ENCODE data around the gene DPP4.
A peak's percentile ranks its signal among the peaks of the same experiment; 100 is the strongest.

The DPP4 gene

DNA sequence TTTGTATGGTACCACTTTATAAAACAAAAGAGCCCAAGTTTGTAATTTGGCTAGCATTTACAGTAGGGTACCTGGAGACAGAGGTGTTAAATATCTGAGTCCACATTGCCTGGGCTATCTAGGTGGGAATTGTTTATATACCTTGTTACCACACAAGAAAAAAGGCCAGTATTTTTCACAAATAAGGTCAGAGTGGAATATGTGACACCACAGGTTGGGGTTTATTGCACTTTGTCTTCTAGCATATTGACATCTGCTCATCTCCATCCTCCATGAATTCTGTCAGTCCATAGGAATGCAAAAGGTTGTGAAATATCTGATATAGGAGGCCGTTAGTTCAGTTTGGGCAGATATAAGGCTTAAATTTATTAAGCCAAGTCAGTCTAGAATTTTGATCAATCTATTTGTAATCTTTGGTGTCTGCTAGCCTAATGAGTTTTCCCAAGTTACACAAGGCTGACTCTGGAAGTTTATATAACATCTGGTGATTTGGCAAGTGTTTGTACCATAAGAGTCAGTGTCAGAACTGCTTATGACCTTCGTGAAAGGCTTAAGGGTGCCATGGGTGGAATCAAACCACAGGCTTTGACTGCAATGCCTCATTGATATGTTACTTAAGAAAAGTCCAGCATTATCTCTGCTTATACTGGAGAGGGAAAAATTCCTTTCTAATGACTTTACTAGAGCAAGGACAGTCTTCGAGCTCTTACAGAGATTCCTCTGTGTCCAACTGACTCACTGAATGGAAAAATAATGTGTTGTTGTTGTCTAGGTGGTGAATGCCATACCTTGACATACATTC is 11.3 kb upstream of the DPP4 start:
- DNase-seq, result peak; percentile 93

DNA sequence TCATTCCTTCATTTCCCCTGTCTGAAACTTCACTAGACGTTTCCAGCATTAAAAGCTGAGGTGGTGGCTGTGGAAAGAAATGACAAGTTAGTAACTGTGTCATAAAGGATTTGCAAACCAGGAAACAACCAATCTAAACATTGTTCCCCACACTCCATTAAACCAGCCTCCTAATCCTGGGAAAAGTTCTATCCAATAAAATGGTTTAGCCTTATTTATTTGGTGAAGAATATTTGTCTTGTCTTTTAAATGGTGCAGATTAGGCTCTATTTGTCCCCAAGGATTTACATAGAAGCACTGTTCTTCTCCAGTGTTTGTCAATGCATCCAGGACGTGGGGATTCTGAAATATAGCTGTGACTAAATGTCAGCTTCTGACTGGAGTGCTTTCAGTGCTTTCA is 10.5 kb upstream of the DPP4 start:
- no peak for DNase-seq

DNA sequence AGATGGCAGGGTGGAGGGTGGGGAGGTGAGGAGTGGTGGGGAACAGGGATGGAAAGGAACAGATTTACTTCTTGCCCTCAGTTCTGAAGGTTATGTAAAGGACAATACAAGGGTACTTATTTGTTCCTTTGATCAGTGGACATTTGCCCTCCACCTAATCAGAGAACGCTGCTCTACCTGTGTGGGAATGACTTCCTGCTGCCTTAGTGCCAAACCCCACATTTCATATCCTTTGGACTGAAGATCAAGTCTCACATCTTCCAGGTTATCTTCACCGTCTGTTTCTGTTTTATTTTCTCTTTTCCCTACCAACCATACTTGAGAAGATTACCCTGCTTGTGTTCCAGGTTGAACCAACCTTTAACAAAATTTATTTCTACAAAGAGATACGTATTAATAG is 8.7 kb upstream of the DPP4 start:
- DNase-seq, result no peak

DNA sequence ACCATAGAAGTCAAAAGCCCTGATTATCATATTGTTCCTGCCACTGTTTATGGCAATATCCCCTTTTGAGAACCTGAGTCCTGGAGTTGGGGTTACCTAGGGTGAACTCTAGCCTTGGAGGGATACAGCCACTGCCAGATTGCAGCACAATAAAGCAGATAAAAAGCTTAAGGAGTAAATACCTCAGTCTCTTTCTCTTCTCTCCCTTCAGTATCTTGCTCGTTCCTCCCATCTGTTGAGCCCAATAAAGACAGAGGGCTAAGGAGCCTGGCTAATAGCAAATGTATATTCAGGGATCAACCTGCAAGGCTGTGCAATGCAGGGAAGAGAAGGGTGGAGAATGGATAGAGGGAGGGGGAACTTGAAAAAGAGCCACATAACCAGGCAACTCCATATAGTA is 8.0 kb upstream of the DPP4 start:
- DNase-seq, result no peak

DNA sequence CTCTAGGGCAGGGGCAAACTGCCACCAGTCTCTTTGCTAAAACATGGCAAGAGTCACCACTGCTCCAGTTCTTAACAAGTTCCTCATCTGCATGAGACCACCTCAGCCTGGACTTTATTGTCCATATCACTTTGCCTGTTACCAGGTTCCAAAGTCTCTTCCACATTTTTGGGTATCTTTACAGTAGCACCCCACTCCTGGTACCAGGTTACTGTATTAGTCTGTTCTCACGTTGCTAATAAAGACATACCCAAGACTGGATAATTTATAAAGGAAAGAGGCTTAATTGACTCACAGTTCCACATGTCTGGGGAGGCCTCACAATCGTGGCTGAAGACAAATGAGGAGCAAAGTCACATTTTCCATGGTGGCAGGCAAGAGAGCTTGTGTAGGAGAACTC is 5.5 kb upstream of the DPP4 start:
- DNase-seq, result no peak

DNA sequence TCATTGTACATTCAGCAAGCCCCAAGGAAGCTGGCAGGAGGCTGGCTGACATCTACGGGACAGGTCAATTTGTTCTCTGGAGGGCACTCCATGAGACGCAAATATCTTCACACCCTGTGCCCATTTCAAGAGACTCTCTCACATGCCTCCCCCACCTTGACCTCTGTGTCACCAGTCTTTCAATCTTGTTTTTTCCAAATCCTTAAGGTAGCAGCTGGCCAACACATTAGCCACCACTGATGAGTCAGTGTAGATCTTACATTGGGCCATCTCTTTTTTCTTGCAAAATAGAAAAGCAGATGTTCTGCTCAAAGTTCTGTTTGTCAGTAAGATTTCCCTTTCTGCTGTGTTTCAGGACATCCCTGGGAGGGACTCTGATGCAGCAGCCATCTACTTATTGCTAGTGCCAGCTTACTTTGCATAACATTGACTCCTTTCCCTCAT is 1.7 kb upstream of the DPP4 start:
- DNase-seq, result peak; percentile 42

DNA sequence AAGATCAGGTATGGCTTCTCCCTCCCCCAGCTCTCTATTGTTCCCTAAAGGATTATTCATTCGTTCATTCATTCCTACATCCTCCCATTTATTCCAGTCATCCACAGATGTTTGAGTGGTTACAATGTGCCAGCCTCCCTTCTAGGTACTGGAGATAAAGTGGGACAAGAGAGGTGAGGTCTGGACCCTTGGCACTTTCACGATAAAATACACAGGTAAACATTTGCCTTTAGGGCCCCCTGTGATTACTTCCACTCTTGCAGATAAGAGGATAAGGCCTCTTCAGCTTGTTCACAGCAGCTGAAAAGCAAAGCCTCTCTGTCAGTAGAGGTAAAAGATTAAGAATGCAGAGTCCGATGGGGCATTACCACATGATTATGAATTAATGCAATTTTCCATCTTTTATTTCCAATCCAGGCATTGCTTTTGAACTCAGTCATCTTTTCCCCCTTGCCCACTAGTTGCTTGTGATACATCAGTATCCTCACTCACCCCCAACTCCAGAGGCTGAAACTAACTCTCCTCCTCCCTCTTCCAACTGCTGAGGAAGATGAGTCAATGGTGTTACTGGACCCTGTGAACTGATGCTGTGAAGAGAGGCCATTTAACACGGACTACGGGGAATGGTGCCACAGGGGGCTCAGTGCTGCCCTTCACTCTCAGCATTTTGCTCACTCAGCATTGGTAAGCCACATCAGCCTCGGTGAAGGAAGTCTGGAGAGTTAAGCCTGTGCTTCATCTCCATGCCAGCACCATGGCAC is 1.1 kb upstream of the DPP4 start:
- peak; percentile 76 for DNase-seq

DNA sequence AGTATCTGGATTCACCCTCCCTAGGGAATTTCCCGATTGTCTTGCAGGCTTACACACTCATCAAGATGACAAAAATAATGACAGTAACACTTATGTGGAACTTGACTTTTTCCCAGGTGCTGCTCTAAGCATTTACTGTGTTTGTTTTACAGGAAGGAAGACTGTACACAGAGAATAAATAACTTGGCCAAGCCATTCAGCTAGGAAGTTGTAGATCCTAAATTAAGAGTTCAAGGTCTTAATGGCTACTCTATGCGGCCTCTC is 549 bp upstream of the DPP4 start:
- no peak for DNase-seq

DNA sequence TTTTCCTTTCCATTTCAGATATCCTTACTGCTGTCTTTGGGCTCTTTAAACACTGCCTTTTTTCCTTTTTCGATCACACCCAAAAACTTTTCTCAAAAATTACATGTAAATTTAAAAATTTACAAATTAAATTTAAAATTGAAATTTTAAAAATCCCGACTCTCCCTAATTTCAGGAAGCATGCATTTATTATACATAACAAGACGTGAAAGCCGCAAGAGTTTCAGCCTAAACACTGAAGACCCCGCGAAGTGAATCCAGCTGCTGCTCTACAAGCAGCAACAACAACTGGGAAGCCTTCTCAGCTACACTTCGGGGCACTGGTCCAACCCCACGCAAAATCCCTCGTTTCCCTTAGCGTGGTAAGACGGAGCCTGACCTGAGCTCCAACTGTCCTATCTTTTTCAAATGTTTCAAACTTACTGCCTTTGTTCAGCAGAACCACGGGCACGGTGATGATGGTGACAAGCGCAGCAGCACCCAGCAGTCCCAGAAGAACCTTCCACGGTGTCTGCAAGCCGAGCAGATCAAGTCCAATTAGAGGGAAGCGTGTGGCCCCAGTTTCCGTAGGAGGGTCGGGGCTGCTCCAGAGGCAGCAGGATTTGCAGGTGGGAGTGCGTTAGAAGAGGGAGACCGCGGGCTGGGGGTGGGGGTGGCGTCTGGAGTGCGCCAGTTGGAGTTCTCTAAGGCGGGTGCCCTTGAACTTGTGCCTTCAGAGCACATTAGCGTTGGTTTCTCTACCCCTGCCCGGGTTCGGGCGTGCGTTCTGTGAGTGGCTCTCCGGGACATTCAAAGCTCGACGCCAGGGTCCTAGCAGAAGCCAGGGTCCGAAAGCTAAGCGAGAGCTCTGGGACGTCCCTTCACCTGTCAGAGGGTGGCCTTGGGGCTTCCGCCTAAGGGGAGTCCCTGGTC is 783 bp downstream of the DPP4 start:
- peak; percentile 28 for DNase-seq

DNA sequence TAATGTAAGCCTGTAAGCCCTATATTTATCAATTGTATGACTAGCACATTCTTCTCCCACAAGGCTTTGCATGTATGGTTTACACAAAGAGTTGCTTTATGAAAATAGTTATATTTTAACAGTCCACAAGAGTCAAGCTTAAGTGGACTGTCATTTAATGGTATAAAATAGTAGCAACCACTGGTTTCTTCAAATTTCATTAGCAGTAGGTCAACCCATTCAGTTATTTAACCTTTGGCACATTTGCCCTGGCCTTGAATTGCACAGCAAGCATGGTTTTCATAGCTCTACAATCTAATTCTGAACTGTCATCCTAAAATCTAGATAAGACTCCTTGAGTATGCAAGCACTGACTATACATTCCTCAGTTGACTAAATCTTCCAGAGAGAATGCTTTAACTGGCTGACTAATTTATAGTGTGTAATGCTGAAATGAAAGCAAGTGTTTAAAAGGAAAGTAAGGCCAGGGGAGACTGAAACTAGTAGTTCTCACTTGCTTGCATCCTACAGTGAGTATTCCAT is 1.8 kb downstream of the DPP4 start:
- peak; percentile 77 for DNase-seq

DNA sequence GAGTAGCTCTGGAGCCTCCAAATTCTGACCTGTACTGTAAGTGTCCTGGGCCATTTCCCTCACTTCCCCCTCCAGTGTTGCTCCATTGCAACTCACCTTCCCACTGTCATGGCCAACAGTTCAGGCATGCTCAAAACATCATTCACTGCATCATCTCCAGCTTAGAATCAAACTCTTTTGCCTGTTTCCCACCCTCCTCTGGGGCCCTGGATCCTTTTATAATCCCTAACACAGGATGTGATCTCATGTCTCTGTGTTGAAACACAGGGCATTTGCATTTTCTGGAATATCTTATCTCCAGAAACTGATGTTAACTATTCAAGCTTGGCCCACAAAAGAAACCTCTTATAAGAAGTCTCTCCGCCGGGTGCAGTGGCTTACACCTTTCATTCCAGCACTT is 3.0 kb downstream of the DPP4 start:
- DNase-seq, result peak; percentile 19

DNA sequence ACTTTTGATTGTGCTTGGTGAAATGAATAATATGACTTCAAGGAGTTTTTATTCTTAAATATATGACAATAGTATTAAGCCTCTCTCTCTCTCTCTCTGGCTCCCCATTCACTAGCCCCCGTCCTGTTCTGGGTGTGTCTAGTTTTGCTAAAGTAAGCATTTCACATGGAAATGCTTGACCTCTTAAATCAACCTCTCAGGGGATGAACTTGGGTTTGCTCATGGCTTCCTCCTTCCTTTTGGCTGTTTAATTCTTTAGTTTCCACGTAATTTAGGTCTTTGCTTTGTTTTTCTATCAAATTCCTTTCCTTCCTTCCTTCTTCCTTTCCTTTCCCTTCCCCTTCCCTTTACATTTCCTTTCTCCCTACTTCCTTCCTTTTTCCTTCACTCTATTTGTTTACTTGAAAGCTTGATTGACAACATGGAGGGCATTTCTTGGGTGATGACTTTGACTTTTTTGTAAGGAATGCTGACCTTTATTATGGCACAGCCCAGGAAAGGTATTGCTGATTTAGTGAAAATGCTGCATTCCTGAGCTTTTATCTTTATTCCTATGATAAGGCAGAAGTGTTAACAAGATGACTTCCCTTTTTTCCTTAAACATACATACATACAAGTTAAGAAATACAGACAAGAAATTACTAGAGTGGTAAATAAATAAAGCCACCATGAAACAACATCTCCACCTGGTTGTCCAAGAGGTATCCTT is 3.6 kb downstream of the DPP4 start:
- DNase-seq, result peak; percentile 17

DNA sequence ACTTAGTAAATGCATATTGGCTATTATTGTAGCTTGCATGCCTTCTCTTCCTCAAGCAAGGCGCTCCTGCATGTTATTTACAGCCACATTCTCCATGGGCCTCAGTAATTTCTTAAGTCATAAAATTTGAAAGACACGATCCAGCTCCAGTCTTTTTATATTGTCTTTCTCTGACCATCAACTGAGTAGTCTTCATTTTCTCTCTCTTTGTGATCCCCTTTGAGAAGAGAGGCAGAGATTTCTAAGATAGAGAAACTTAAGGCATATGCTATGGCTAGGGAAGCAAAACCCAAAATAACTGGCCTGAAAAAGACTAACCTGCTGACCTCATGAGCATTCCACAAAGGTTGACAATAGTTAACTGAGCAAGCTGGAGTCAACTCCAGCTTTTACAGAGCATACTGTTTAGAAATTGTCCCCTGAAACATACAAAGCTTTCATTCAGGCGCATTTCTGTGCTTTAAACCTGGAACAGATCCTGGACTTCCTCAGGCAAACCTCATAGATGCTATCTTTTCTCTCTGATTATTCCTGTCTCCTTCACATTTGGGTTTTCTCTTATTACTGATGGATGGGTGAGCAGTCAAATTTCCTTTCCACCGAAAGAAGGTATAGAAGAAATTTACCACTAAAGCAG is 4.6 kb downstream of the DPP4 start:
- no peak for DNase-seq

DNA sequence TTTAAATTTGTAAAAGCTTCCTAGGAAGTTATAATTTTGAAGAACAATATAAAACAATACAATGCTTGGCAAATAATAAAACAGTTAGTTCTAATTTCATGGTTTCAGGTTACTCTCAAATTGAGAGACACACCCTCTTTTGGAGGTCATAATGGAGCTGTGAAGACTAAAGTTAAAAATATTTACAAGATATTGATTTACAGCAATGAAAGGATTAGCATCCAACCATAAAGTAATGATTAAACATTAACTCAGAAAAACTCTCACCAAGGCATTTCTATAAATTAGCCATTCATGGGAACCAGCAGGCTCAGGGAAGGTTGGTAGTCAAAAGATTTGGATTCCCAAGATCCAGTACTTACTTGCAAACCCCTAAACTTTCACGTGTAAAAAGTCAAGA is 6.4 kb downstream of the DPP4 start:
- DNase-seq, result no peak

DNA sequence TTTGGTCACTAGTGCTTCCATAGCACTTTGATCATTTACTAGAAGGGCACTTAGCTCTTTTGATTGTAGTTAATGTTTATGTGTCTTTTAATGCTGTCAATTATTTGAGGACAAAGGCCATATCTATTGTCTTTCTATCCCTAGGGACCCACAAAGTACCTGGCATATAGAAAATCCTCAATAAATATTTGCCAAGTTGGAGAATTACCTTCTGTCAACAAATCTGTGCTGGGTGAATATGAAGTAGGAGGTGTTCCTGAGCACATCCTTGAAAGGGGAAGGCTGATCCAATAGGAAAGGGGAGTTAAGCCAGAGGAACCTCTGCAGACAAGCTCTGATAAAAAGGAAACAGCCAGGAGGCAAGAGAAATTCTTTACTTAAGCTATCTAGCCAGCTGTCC is 8.2 kb downstream of the DPP4 start:
- no peak for DNase-seq

DNA sequence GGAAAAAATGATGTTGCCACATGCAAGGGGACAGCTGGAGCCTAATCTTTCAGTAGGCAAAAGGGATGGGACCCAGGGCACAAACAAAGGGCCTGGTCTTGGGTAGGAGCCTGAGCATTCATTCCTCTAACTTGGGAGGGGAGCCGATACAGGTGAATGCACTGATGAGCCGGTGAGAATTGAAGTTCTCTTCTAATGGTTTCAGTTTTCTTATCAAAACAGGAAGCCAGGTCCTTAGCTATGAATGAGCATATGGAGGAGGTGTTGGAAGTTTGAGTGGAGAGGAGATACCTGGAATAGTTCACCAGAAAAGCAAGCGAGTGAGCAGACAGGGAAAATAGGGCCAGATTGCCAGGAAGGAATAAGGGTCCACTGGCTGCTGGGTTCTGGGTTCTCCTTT is 10.1 kb downstream of the DPP4 start:
- no peak for DNase-seq

DNA sequence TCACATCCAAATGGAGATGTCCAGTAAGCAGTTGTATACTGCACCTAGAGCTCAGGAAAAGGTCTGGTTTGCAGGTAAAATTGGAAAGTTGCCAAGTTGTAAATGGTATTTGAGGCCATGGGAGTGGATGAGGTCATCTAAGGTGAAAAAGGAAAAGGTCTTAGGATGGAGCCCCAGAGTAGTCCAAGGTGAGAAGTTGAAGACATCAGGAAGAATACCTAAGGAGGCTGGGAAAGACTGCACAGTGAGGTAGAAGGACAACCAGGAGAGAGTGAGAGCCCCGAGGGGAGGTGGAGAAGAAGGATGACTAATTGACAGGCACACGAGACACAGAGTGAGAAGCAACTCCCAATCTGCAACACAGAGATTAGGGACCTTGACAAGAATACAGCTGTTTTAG is 10.7 kb downstream of the DPP4 start:
- DNase-seq, result no peak

DNA sequence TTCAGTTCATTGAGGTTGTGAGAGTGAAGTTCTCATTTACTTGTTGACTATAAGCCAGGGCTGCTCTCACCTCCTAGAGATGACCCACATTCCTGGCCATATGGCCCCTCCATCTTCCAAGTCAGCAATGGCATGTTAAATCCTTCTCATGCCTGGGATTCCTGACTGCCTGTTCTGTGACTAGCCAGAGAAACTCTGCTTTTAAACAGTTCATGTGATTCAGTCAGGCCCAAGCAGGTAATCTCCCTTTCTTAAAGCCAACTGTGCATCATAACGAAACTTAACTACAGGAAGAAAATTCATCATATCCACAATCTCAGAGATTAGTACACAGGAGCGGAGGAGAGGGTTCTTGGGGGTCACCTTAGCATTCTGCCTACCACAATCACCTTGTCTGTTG is 11.5 kb downstream of the DPP4 start:
- no peak for DNase-seq

DNA sequence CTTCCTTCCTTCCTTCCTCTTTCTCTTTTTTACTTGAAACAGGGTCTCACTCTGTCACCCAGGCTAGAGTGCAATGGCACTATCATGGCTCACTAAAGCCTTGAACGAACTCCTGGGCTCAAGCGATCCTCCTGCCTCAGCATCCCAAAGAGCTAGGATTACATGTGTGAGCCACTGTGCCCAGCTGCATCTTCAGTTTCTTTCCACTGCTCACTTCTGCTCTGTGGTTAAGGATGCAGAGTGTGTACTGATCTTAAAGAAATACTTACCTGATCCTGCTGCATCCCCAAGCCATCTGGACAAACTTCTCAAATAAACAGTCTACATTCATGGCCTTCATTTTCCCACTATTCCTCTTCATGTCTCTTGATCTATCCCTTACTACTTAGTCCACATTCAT is 13.0 kb downstream of the DPP4 start:
- no peak for DNase-seq

DNA sequence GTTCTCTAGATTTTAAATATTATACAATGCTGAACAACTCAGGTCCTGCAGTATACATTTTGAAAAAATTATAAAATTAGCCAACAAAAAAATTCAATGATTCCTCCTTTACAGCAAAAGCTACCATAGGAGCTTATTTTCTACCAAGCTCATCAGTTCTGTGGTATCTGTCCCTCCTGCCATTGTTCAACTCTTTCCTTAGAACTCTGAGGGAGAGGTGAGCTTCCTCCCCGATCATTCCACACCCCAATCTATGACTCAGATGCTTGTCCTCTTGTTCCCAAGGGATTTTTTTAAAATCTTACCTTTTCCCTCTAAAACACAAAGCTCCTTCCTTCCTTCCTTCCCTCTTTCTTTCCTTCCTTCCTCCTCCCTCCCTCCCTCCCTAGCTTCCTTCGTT is 13.5 kb downstream of the DPP4 start:
- DNase-seq, result no peak

DNA sequence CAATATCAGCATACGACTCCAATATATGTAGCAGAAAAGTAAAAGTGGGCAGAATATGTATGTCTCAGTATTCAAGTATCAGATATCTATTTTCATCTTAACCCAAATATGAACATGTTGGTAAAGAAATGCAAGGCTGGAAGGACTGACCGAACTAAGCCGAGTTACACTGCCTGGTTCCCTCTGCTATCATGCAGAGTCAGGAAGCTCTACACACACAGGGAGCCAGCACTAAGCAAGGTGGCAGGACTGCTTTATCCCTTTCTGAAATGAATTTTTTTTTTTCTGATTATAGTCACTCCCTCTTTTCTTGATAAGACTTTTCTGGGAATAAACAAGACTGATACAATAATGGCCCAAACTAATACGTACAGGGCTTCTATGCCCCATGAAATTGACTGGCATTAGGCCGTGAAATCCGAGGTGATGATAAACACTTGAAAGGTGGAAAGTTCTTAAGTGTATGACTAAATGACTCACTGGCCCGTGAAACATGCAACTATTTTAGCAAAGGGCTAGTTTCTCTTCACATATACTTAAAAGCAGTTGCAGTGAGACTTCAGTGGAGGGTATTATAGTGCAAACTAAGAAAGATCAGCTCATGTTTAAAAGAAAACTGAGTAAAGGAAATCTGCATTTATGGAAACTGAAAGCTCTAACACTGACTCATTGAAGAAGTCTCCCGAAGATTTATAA is 14.9 kb downstream of the DPP4 start:
- DNase-seq, result no peak

DNA sequence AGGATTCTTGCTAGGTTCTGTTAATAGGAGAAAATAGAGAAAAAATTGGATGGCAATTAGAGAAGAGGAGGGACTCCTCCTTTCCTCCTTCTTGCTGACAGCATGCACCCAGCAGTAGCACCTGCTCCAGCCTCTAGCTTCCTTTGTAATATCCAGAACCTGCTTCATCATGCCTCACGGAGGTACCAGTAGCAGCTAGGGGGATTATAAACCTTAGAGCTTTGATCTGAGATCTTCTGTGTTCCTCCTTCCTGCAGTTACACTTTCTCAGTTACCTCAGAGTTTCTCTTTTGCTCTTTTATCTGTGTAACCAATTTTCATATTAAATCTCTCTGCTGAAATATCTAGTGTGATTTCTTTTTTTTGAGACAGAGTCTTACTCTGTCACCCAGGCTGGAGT is 16.6 kb downstream of the DPP4 start:
- DNase-seq, result no peak

Measured in EL (cell line).